LNCaP clone FGC (cell line): ENCODE results near the gene KANSL1.

ENCODE experiments used
- DNase-seq: peaks from one replicate; pipeline ENCODE4 v3.0.0-alpha.2; 2011; ENCODE audit warnings: low read depth
- H3K4me3 ChIP-seq: 2 replicates; pipeline ENCODE4 v1.5.1; 2011; ENCODE audit warnings: mild to moderate bottlenecking, low read depth, low read length, control low read depth
- CTCF ChIP-seq: IDR thresholded peaks from 2 replicates; pipeline ENCODE4 v1.5.1; 2012; ENCODE audit warnings: mild to moderate bottlenecking; ENCODE audit not compliant: control insufficient read depth, insufficient read depth; ENCODE audit errors: extremely low read depth

KANSL1 gene

DNA sequence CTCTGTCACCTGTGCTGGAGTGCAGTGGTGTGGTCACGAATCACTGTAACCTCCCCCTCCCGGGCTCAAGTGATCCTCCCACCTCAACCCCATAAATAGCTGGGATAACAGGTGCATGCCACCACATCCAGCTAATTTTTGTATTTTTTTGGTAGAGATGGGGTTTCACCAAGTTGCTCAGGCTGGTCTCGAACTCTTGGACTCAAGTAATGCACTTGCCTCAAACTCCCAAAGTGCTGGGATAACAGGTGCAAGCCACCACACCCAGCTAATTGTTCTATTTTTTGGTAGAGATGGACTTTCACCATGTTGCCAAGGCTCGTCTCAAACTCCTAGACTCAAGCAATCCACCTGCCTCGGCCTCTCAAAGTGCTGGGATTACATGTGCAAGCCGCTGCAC lies 107.7 kb downstream of the KANSL1 start:
- no peak overlapping the region for H3K4me3 ChIP-seq
- TF ChIP-seq CTCF = no peak
- DNase-seq = no peak

GRCh38 chr17:46082257-46082656 lies 111.0 kb downstream of the KANSL1 start:
- H3K4me3 ChIP-seq = no peak overlapping the region
- DNase-seq = no peak
- TF ChIP-seq CTCF = no peak

DNA sequence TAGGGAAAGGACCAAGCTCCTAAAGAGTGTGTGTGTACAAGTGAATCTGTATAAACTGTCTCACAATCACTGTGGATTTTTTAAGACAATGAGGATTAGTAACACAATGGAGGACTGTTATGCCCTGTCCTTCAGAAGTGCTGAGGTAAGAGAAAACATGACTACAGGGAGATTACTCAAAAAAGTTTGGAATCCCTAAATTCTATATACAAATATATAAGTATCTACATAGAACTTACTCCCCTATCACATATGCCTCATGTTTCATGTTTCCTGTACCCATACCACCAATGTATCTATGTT lies 112.3 kb downstream of the KANSL1 start:
- no peak overlapping the region for H3K4me3 ChIP-seq
- DNase-seq = no peak
- no peak for TF ChIP-seq CTCF

- no peak overlapping the region for H3K4me3 ChIP-seq
- TF ChIP-seq CTCF = no peak
- no peak for DNase-seq
These were observed 112.9 kb downstream of the KANSL1 start for GRCh38 chr17:46080118-46081017.

DNA sequence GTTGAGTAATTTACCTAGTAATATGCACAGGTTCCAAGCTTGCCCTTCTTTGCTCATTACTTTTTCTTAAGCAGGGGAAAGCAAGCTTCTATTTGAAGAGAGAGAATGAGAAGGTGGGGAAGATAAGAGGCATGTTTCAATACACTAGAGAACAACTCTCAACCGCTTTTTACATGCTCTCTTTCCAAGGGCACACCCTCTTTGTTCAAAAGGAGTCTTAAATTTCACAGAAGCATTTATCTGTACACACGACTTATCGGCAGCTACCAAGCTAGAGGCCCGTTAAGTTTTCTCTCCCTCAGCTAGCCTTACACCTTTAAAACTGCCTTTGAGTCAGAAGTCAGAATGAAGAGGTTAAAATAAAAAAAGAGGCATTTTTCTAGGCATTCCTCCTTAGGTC lies 114.6 kb downstream of the KANSL1 start:
- no peak overlapping the region for H3K4me3 ChIP-seq
- no peak for TF ChIP-seq CTCF
- no peak for DNase-seq

- H3K4me3 ChIP-seq = no peak overlapping the region
- DNase-seq = no peak
- TF ChIP-seq CTCF = no peak
These were observed 118.7 kb downstream of the KANSL1 start for GRCh38 chr17:46074540-46074939.

- DNase-seq = no peak
- TF ChIP-seq CTCF = no peak
- no peak overlapping the region for H3K4me3 ChIP-seq
These were observed 120.2 kb downstream of the KANSL1 start for GRCh38 chr17:46072998-46073397.
